Measurements from ENCODE around the gene NUP42. TPM values are rescaled to one million over a fixed set of nuclear protein-coding genes. Genes with fewer than 3 reads are reported as not detected.

The NUP42 gene
- total RNA-seq, 1 experiment from 2014 or later, result 48.6 TPM

DNA sequence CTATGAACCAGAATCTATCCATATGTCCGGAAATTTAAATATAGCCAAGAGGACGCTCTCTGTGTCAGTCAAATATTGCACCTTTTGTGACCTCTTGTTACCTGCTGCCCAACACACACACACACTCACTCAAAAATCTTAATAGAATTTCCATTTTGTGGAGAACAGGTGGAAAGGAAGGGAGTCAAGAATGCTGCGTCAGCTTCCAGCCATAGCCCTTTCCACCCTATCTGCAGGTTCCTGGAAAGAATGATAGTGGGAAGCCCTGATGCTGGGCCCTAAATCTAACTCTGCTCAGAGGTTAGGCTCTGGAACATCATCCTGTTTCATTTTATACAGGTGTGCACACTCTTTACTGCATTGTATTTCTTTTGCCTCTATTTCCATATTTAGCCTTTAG lies 55.2 kb downstream of the NUP42 start:
- Histone ChIP-seq H3K79me2 (ENCODE audit: low read length) (no peaks in the 10 kb centered on the region), H3K4me3 (ENCODE audit: low read length) (no peak overlapping the region), H3K9me2 (replicated peaks; ENCODE audit: low read length) (no peaks in the 10 kb centered on the region), H3K9me3 (ENCODE audit: low read length) (no peaks in the 10 kb centered on the region), H3F3A (ENCODE audit: low read length, unreplicated experiment) (no peaks in the 10 kb centered on the region), H3K27ac (ENCODE audit: low read length) (no peak overlapping the region), H3K27me3 (ENCODE audit: low read length) (no peaks in the 10 kb centered on the region), H3K4me1 (ENCODE audit: insufficient read depth, low read length) (peaks cover 11% of the 10 kb centered on the region; the same call in 1 of the 2 replicates), H3K36me3 (ENCODE audit: low read depth, low read length) (no peaks in the 10 kb centered on the region), H4K20me1 (ENCODE audit: low read length) (no peaks in the 10 kb centered on the region), H3K4me2 (ENCODE audit: low read length) (no peak overlapping the region), H2AFZ (ENCODE audit: low read length) (no peak overlapping the region), H3K9ac (ENCODE audit: low read length) (no peak overlapping the region)
- ATAC-seq (no peak), DNase-seq (no peak)
- no peak for TF ChIP-seq EZH2phosphoT487 (IDR thresholded peaks at IDR 0.05; ENCODE audit: borderline replicate concordance, low read length)
- no peak for TF ChIP-seq EZH2 (IDR thresholded peaks at IDR 0.05; ENCODE audit: low read length, unreplicated experiment)
- TF ChIP-seq, protein P1, sequence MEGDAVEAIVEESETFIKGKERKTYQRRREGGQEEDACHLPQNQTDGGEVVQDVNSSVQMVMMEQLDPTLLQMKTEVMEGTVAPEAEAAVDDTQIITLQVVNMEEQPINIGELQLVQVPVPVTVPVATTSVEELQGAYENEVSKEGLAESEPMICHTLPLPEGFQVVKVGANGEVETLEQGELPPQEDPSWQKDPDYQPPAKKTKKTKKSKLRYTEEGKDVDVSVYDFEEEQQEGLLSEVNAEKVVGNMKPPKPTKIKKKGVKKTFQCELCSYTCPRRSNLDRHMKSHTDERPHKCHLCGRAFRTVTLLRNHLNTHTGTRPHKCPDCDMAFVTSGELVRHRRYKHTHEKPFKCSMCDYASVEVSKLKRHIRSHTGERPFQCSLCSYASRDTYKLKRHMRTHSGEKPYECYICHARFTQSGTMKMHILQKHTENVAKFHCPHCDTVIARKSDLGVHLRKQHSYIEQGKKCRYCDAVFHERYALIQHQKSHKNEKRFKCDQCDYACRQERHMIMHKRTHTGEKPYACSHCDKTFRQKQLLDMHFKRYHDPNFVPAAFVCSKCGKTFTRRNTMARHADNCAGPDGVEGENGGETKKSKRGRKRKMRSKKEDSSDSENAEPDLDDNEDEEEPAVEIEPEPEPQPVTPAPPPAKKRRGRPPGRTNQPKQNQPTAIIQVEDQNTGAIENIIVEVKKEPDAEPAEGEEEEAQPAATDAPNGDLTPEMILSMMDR (conservative IDR thresholded peaks at IDR 0.05; ENCODE audit: low read depth, low read length), result no peak
- intact Hi-C loops (cut with micrococcal nuclease), result loop anchor here (10.0 kb wide), 1 partner anchor 142 kb away; no protein-coding TSS in a partner anchor
- POLR2A ChIA-PET (ENCODE audit: unreplicated experiment), result no interaction called here
- no TSS peak for BruUV-seq (replicated peaks)
- CTCF ChIA-PET, result no interaction called here

DNA sequence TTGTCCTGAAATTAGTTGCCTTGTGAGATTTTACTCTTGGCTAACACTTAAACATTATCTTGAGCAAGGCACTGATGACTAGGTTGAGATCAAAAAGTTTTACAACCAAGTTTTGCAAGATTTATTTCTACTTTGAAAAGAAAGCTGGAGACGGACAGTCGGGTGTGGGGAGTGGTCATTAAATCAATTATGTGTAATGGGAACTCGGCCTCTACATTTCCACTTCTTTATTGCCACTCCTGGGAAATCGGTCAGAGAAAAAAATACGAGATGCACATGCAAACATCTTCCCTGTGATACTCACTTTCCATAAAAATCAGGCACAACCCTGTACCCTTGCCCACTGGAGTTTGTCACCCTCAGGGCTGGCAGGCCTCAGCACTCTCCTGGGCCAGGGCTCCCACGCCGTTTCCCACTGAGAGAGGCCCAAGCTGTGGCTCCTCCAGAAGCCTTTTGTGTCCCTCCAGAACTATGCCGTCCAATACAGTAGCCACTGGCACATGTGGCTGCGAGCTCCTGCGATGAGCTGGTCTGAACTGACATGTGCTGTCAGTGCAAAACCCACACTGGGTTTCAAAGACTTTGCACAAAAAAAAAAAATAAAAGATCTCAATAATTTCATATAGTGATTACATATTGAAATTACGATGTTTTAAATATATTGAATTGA lies 57.3 kb downstream of the NUP42 start:
- Histone ChIP-seq H3K4me1 (ENCODE audit: insufficient read depth, low read length) (peaks cover 11% of the 10 kb centered on the region; the same call in 1 of the 2 replicates), H3K9me2 (replicated peaks; ENCODE audit: low read length) (no peaks in the 10 kb centered on the region), H3K4me2 (ENCODE audit: low read length) (no peak overlapping the region), H3K9me3 (ENCODE audit: low read length) (no peaks in the 10 kb centered on the region), H4K20me1 (ENCODE audit: low read length) (no peaks in the 10 kb centered on the region), H3K27ac (ENCODE audit: low read length) (no peak overlapping the region), H2AFZ (ENCODE audit: low read length) (no peak overlapping the region), H3K36me3 (ENCODE audit: low read depth, low read length) (no peaks in the 10 kb centered on the region), H3K4me3 (ENCODE audit: low read length) (no peak overlapping the region), H3K9ac (ENCODE audit: low read length) (no peak overlapping the region), H3K27me3 (ENCODE audit: low read length) (no peaks in the 10 kb centered on the region), H3F3A (ENCODE audit: low read length, unreplicated experiment) (no peaks in the 10 kb centered on the region), H3K79me2 (ENCODE audit: low read length) (no peaks in the 10 kb centered on the region)
- DNase-seq, result no peak
- ATAC-seq, result no peak
- ChIA-PET POLR2A (ENCODE audit: unreplicated experiment) (no interaction called here), CTCF (no interaction called here)
- TF ChIP-seq, protein P1 (conservative IDR thresholded peaks at IDR 0.05; ENCODE audit: low read depth, low read length), result no peak
- TF ChIP-seq EZH2 (IDR thresholded peaks at IDR 0.05; ENCODE audit: low read length, unreplicated experiment) (no peak), EZH2phosphoT487 (IDR thresholded peaks at IDR 0.05; ENCODE audit: borderline replicate concordance, low read length) (no peak)
- intact Hi-C loops (cut with micrococcal nuclease), result loop anchor here (10.0 kb wide), 1 partner anchor 144 kb away; no protein-coding TSS in a partner anchor
- no TSS peak for BruUV-seq (replicated peaks)

DNA sequence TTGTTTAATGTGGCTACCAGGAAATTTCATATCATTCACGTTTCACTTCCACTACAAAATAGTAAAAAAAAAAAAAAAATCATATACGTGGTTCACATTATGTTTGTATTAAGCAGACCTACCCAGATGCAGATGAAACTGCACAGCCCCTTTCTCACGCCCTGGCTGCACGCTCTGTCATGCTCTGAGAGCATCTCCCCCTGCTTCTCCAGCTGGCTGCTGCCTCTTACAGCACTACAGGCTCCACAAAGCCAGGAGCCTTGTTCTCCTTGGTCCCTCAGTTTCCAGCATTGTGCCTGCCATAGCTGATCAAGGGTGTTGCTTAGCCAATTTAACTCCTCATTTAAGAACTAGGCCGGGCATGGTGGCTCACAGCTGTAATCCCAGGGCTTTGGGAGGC lies 57.9 kb downstream of the NUP42 start:
- Histone ChIP-seq H3K4me1 (ENCODE audit: insufficient read depth, low read length) (peaks cover 11% of the 10 kb centered on the region; the same call in 1 of the 2 replicates), H2AFZ (ENCODE audit: low read length) (no peak overlapping the region), H3K36me3 (ENCODE audit: low read depth, low read length) (no peaks in the 10 kb centered on the region), H3K9me2 (replicated peaks; ENCODE audit: low read length) (no peaks in the 10 kb centered on the region), H3K27me3 (ENCODE audit: low read length) (no peaks in the 10 kb centered on the region), H4K20me1 (ENCODE audit: low read length) (no peaks in the 10 kb centered on the region), H3K4me3 (ENCODE audit: low read length) (no peak overlapping the region), H3K27ac (ENCODE audit: low read length) (no peak overlapping the region), H3K9ac (ENCODE audit: low read length) (no peak overlapping the region), H3K9me3 (ENCODE audit: low read length) (no peaks in the 10 kb centered on the region), H3K79me2 (ENCODE audit: low read length) (no peaks in the 10 kb centered on the region), H3K4me2 (ENCODE audit: low read length) (no peak overlapping the region), H3F3A (ENCODE audit: low read length, unreplicated experiment) (no peaks in the 10 kb centered on the region)
- DNase-seq (no peak), ATAC-seq (no peak)
- TF ChIP-seq, protein P1 (conservative IDR thresholded peaks at IDR 0.05; ENCODE audit: low read depth, low read length), result no peak
- TF ChIP-seq EZH2 (IDR thresholded peaks at IDR 0.05; ENCODE audit: low read length, unreplicated experiment) (no peak), EZH2phosphoT487 (IDR thresholded peaks at IDR 0.05; ENCODE audit: borderline replicate concordance, low read length) (no peak)
- intact Hi-C loops (cut with micrococcal nuclease), result loop anchor here (10.0 kb wide), 1 partner anchor 145 kb away; no protein-coding TSS in a partner anchor
- ChIA-PET CTCF (no interaction called here), POLR2A (ENCODE audit: unreplicated experiment) (no interaction called here)
- BruUV-seq (replicated peaks), result no TSS peak

All from PC-3 (cell line).